Measurements from ENCODE around the gene POLD1.

POLD1 gene

DNA sequence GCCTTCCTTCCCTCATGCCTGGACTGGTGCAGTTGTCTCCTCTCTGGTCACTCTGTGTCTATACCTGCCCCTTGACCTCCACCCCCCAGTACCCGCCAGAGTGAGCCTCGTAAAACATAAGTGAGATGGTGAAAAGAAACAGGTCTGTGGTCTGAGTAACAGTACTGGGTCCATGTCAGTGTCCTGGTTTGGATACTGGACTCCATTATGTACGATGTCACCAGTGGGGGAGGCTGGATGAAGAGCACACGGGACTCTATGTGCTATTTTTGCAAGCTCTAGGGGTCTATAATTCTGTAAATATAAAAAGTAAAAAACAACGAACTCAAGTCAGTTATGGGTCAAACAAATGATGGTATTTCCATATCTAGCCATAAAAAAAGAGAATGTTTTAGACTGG lies 62.9 kb downstream of the POLD1 start:
- no peak for DNase-seq

DNA sequence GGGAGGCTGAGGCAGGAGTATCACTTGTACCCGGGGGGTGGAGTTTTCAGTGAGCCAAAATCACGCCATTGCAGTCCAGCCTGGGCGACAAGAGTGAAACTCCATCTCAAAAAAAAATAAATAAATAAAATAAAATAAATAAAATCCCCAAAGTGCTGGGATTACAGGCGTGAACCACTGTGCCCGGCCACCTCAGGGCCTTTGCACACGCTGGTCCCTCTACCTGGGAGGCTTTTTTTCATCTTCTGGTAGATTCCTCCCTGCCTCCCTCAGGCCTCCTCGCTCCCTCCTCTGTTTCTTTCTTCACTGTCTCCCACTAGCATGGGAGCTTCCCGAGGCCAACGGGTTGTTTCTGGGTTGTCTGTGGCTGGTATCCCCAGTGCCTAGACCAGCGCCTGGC lies 63.6 kb downstream of the POLD1 start:
- no peak for DNase-seq

DNA sequence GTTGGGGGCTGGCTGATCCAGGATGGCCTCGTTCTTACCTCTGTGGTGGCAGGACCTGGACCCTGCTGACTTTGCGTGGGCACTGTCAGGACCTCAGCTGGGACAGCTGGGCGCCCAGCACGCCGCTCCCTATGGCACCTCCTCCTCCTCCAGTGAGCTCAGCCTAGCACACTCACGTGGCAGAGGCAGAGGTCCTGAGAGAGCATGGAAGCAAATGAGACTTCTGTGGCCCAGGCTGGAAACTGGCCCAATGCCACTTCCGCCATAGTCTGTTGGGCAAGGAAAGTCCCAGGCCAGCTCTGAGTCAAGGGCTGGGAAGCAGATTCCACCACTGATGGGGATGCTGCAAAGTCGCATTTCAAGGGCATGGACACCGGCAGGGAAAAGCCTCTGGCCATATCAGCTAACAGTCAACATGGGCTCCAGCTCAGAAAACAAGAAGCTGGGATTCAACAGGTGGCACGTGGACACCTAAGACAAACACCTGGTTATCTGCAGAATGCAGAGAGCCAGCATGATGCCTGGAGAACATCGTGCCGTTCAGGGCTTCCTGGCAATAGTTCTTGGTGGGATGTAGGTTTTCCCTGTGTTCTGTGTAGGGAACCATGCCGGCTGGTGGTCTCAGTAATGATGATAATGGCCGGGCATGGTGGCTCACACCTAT lies 65.2 kb downstream of the POLD1 start:
- no peak for DNase-seq

DNA sequence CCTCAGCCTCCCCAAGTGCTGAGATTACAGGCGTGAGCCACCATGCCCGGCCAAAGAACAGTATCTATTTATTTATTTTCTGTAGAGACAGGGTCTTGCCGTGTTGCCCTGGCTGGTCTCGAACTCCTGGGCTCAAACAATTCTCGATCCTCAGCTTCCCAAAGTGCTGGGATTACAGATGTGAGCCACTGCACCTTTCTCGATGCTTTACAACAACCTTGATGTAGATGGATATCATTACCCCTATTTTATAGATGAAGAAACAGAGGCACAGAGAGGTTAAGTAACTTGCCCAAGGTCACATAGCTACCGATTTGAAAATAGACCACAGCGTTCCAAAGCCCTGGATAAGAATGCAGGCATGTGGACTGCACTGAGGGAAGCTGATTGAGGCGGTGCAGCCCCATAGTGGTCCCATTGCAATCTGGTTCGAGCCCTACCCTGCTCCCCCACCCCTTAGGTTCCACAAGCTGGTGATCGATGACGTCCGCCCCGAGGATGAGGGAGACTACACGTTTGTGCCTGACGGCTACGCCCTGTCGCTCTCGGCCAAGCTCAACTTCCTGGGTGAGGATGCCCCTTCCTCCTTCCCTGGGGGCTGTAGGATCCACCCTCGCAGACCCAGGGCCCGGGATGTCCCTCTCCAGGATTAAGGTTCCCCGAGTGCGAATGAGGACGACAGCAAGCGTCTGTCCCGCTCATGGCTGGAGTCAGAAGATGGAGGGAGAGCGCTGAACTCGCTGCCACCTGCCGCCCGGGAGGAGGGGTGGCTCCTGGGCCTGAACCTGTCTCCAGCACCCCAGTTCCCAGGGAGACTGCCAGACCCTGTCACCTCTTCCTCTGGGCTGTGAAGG lies 66.4 kb downstream of the POLD1 start:
- no peak for DNase-seq

DNA sequence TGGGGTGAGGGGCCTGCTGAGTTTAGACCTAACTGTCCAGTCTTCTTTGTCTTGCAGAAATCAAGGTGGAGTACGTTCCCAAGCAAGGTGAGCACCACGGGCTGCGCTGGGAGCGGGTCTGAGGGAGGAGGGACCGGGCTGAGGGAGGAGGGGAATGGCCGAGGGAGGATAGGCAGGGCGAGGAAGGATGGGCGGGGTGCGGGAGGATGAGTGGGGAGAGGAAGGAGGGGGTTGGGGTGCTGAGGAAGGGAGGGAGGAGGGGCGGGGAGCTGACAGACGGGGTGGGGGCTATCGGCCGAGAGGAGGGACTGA lies 67.0 kb downstream of the POLD1 start:
- DNase-seq, result no peak

DNA sequence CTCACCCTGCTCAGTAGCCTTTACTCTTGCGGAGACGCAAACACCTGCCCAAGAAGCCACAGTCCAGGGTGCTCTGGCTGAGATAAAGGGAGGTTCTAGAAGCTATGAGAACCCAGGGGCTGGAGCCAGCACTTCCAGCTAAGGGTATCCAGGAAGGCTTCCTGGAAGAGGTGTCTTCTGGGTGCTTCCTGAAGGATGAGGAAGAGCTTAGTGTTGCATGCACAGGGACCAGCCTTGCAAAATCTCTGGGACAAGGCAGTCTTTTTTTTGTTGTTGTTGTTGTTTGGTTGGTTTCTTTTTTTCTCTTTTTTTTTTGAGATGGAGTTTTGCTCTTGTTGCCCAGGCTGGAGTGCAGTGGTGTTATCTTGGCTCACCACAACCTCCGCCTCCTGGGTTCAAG lies 69.1 kb downstream of the POLD1 start:
- no peak for DNase-seq

DNA sequence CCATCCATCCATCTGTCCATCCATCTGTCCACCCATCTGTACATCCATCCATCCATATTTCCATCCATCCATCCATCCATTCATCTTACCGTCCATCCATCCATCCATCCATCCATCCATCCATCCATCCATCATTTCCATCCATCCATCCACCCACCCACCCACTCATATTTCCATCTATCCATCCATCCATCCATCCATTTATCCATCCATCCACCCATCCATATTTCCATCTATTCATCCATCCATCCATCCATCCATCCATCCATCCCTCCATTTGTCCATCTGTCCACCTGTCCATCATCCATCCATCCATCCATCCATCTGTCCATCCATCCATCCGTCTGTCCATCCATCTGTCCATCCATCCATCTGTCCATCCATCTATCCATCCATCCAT lies 71.8 kb downstream of the POLD1 start:
- DNase-seq, result no peak

DNA sequence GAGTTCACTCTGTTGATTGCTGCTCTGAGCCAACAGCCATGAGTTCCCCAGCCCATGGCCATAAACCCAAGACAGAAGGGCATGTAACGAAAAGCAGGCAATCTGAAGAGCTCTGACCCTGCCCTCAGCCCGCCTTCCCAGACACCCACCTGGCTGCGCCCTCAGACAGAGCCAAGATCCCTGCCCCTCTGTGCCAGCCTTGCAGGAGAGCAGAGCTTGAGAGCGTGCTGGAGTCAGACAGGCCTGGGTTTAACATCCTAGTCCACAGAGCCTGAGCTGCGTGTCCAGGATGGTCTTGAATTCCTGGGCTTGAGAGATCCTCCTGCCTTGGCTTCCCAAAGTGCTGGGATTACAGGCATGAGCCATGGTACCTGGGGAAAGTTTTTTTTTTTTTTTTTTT lies 73.2 kb downstream of the POLD1 start:
- DNase-seq, result no peak

DNA sequence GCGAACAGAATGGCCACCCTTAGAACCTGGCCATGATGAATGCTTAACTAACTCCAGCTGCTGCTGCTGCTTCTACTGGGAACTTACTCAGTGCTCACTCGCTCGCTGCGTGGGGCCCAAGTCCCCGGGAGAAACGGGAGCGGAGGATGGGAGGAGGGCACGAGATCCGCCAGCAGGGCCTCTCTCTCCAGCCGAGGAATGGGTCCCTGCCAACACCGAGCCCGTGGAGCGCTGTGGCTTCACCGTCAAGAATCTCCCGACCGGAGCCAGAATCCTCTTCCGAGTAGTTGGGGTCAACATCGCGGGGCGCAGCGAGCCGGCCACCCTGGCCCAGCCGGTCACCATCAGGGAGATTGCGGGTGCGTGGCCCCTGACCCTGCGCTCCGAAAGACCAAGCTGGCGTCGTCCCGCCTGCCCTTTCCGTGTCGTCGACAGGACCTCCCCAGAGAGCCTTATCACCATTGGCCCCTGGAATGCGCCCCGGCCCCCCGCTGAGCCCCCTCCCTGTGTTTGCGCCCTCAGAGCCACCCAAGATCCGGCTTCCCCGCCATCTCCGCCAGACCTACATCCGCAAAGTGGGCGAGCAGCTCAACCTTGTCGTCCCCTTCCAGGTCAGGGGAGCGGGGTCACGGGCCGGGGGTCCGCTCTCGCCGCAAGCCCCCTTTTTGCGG lies 74.4 kb downstream of the POLD1 start:
- DNase-seq, result no peak

DNA sequence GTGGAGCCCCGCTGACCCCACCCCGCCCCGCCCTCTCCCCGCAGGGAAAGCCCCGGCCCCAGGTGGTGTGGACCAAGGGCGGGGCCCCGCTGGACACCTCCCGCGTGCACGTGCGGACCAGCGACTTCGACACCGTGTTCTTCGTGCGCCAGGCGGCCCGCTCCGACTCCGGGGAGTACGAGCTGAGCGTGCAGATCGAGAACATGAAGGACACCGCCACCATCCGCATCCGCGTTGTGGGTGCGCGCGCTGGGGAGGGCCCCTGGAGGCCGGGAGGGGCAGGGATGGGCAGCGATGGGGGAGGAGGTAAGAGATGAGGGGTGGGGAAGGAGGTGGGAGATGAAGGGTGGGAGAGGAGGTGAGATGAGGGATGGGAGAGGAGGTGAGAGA lies 74.9 kb downstream of the POLD1 start:
- DNase-seq, result no peak

DNA sequence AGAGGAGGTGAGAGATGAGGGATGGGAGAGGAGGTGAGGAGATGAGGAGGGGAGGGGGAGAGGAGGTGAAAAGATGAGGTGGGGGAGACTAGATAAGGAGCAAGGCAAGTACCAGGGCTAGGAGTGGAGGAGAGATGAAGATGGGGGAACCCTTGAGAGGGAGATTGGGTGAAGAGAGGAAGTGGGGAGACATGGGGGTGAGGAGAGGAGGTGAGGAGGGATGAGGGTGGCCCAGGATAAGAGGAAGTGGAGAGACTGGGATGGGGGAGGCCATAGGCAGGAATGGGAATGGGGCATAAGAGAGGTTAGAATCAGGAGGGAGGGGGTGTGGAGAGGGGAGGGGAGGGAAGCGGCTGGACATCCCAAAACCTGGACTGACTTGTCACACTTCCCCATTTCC lies 75.5 kb downstream of the POLD1 start:
- DNase-seq, result no peak

DNA sequence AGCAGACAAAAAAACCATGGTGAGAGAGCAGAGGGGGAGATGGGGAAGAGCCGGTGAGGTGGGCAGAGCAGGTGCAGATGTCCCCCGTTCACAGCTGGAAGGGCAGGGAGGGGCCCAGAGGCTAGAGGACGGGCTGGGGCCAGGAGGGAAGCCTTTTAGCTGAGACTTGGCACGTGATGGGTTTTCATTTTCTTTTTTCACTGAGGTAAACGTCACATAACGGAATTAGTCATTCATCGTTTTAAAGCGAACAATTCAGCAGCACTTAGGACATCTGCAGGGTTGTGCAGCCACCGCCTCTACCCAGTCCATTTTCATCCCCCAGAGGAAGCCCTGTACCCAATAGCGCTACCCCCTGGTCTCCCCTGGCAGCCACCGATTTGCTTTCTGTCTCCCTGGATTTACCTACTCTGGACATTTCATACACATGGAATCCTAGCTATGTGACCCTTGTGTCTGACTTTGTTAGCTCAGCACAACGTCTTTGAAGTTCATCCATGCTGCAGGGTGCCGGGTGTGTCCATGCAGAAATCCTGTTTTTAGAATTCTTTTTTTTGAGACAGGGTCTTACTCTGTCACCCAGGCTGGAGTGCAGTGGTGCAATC lies 76.1 kb downstream of the POLD1 start:
- no peak for DNase-seq

DNA sequence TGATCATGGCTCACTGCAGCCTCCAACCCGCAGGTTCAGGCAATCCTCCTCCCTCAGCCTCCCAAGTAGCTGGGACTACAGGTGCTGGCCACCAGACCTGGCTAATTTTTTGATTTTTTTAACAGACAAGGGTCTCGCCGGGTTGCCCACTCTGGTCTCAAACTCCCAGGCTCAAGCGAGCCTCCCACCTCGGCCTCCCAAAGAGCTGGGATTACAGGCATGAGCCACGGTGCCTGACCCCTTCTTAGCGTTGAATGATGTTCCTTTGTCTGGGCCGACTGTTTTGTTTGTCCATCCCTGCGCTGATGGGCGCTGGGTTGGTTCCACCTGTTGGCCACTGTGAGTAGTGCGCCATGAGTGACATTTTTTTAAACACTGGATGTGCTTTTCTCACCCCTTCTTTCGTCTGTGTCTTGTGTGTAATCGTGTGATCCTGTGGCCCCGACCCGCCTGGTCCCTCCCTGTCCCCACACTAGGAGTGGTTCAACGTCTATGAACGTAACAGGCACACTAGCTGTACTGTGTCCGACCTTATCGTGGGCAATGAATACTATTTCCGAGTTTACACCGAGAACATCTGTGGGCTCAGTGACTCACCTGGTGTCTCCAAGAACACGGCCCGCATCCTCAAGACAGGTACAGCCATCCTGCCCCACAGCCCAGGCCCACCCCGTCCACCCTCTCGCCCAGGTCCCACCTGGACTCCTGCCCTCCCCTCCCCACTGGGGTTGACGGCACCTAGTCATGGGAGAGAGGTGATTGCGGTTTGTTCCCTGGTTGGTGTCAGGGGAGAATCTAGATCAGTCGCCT lies 77.1 kb downstream of the POLD1 start:
- DNase-seq, result peak; percentile 37

DNA sequence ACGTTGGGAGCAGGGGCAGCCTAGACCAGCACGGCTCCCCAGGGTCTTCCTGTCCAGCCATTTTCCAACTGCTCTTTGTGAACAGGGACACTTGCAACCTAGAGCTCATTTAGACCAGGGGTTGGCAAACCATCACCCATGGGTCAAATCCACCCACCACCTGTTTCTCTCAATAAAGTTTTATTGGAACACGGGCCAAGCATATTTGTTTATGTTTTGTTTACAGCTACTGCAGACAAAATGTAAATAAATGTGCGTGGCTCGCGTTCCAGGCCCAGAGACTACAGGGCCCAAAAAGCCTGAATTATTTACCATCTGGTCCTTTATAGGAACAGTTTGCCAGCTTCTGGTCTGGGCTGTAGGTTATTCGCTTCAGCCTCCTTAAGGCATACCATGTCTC lies 78.8 kb downstream of the POLD1 start:
- no peak for DNase-seq

DNA sequence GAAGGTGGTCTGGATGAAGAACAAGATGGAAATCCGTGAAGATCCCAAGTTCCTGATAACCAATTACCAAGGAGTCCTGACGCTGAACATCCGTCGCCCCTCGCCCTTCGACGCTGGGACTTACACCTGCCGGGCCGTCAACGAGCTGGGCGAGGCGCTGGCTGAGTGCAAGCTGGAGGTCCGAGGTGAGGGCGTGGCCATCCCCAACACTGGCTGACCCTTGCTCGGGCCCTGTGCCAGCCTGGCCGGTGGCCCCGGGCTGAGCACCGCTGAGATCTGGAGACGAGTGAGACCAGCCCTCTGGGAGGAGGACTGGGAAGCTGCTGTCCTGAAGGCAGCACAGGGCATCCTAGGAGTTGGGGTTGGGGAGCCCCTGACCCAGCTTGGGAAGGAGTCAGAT lies 80.2 kb downstream of the POLD1 start:
- no peak for DNase-seq

DNA sequence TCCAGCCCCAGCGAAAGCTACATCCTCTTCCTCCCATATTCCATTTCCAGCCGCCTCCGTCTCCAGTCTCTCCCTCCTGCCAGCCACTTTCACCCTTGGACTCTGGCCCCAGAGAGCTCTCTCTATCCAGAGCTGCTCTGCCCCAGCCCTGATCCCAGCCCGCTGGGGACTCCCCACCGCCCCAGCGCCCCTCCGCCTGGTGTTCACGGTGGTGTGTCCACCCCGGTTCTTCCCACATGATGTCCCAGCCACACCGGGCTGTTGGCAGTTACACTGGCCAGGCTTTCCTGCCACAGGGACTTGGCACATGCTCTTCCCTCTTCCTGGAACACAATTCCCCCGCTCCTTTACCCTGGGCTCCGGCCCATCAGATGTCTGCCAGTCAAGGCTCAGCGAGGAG lies 80.9 kb downstream of the POLD1 start:
- no peak for DNase-seq

DNA sequence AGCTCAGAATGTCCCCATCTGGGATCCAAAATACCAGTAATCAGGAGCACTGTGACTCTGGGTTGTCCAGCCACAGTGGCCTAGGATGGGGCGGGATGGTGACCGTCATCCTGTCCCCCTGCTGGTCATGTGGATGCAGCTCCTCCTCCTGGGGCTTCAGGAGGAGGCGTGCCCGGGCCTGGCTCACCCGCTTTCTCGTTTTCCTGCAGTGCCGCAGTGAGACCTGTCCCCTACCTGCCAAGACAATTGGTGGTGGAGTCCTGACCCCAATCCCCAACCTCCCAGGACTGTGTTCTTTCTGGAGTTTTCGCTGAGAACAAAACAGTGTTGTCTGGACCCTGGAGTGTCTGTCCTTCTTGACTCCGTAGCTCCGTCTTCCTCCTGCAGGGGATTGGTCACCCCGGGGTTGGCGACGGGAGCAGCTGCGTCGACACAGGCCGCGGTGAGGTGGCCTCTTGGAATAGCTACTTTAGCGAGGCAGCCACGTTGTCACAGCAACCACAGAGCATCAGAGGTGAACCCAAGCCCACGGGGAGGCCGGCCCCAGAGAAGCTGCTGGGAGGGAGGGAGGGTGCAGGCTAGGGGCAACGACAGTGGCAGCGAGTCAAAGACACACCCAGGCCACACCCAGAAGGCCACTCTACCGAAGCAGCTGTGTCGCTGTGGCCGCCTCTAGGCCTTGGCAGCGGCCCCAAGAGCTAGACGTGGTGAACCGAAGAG lies 82.0 kb downstream of the POLD1 start:
- no peak for DNase-seq

DNA sequence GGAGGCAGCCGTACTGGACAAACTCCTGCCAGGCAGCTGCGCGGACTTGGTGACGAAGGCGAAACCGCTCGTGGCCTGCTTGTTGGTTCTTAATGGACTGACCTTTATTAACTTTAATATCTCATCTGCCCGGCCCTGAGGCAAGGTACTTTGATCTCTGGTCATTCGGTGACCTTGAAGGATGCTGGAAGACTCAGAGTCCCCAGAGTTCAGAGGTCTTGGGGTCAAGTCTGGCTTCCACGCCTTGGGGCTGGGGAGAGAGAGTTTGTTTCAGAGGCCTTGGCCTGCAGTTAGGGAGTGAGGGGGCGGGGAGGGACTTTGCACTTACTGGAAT lies 82.5 kb downstream of the POLD1 start:
- no peak for DNase-seq

DNA sequence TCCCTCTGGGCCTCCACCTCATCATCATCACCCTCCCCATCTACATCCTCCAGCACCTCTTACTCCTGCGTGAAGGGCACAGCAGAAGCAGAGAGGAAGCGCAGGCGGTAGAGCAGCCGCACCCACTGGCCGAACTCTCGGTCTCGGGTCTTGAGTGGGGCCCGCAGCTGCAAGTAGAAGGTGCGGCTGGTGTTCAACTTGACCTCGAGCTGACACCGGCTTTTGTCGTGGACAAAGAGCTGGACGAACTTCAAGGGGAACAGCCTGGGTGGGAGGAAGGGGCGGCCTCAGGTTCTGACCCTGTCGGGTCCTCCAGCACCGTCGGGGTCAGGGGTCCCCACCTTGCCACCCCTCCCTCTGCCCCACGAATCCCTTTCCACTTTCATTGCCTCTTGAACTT lies 83.4 kb downstream of the POLD1 start:
- DNase-seq, result no peak
